ENCODE results near the gene ZBTB8OS.
"Not testable (repeated sequence)": the region's sequence is repeated elsewhere in the genome, so short reads cannot be mapped to it uniquely, and the experiment has no call there.

The ZBTB8OS gene

DNA sequence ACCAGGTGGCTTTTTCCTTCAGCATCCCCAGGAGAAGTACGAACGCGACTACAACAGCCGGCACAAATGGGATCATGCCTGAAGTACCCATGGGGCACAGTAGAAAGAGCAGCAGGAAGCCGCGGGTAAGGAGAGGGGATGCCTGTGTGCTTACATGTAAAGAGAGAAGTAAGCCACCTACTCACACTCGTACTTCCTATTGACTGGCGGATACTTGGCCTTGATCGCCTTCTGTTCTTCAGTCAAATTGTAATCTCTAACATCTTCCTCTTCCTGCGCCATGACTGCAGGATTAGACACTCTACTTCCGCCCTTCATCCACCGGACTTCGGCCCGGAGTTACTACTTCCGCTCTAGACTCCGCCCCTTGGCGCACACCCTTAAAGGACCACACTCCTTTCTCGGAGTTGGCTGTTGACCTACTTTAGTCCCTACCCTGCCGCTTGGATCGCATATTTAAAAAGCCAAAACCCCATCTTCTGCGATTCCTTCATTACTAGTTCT, at the start of gene ZBTB8OS:
Gene ZBTB8OS, minus strand, starts transcription at position 303 of the 504 bp plus-strand sequence. Its CDS starts 21 bp downstream, at position 282.
- peak; percentile 93 for DNase-seq (ENCODE audit: low read depth)
- no peak for TF ChIP-seq CTCF (IDR thresholded peaks at IDR 0.05; ENCODE audit: insufficient read depth, low read depth, low read length, missing control alignments)
- H3K4me3 ChIP-seq (ENCODE audit: low read length): peak within 1 kb of the TSS; percentile 93

- DNase-seq (ENCODE audit: low read depth); H3K4me3 ChIP-seq (ENCODE audit: low read length): not testable (repeated sequence)
Measured at GRCh38 chr1:32696996-32697395, 46.6 kb upstream of the ZBTB8OS start.

DNA sequence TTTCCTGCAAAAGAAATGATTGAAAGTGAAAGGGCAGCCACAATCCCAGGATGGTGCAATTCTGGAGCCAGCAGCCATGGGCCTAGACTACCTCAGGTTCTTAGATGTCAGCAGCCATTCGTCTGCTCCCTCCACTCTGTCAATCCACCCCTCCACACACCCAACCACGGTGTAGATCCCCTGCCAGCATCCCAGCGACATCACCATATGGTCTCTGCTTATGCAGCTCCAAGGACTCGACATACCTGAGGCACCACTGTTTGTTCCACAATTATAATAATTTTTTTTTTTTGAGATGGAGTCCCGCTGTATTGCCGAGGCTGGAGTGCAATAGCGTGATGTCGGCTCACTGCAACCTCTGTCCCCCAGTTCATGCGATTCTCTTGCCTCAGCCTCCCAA, 45.7 kb upstream of the ZBTB8OS start:
- DNase-seq (ENCODE audit: low read depth): no peak
- TF ChIP-seq CTCF (IDR thresholded peaks at IDR 0.05; ENCODE audit: insufficient read depth, low read depth, low read length, missing control alignments): no peak
- H3K4me3 ChIP-seq (ENCODE audit: low read length): no peak overlapping the region

- no peak overlapping the region for H3K4me3 ChIP-seq (ENCODE audit: low read length)
- DNase-seq (ENCODE audit: low read depth): no peak
Measured at GRCh38 chr1:32695098-32695904, 45.0 kb upstream of the ZBTB8OS start.

DNA sequence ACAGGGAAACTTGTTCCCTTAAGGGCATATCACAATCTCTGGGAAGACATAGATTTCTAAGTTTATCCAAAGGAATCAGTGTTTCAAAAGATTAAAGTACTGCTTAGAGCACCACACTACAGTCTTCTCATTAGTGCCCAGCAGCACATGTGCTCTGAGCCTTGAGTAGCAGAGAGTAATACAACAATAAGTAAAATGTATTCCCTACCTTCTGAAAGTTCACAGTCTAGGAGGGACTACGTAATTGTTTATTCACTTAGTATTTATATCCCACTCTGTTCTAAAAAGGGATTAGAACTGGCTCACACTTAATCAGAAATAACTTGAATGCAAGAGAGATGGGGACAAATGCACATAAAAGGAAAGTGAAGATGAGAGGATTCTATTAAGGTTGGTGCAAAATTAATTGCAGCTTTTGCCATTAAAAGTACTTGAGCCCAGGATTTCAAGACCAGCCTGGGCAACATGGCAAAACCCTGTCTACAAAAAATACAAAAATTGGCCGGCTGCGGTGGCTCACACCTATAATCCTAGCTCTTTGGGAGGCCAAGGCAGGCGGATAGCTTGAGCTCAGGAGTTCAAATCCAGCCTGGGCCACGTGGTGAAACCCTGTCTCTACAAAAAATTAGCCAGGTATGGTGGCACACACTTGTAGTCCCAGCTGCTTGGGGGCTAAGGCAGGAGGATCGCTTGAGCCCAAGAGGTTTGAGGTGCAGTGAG, 43.3 kb upstream of the ZBTB8OS start:
- no peak overlapping the region for H3K4me3 ChIP-seq (ENCODE audit: low read length)
- TF ChIP-seq CTCF (IDR thresholded peaks at IDR 0.05; ENCODE audit: insufficient read depth, low read depth, low read length, missing control alignments): no peak
- no peak for DNase-seq (ENCODE audit: low read depth)

More at GRCh38 chr1:32695098-32695904, 45.0 kb upstream of the ZBTB8OS start:
- no peak for TF ChIP-seq CTCF (IDR thresholded peaks at IDR 0.05; ENCODE audit: insufficient read depth, low read depth, low read length, missing control alignments)

DNA sequence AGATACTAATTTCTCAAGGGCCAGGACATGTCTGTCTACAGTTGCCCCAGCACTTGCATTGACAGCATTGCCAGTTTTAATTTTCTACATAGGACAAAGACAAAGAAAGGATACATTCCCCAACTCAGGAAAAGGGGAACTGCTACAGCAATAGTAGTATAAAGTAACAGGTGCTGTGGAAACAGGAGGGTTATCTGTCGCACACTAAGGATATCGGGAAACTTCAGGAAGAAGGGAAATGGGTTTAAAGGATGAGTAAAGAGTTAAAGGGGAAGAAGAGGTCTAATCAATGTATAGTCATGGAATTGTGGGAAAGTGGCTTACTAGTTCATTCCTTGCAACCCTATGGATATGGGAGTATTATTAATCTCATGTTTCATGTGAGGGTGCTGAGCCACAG, 36.0 kb upstream of the ZBTB8OS start:
- TF ChIP-seq CTCF (IDR thresholded peaks at IDR 0.05; ENCODE audit: insufficient read depth, low read depth, low read length, missing control alignments): no peak
- H3K4me3 ChIP-seq (ENCODE audit: low read length): no peak overlapping the region
- no peak for DNase-seq (ENCODE audit: low read depth)

GRCh38 chr1:32685498-32685897, 35.1 kb upstream of the ZBTB8OS start:
- DNase-seq (ENCODE audit: low read depth): no peak
- no peak overlapping the region for H3K4me3 ChIP-seq (ENCODE audit: low read length)
- TF ChIP-seq CTCF (IDR thresholded peaks at IDR 0.05; ENCODE audit: insufficient read depth, low read depth, low read length, missing control alignments): no peak
